Motor neuron (in vitro differentiated cells): ENCODE results near the gene ZFP69B. TPM values are rescaled to one million over a fixed set of nuclear protein-coding genes. Genes with fewer than 3 reads are reported as not detected.
A peak's percentile ranks its signal among the peaks of the same experiment; 100 is the strongest.

Source experiments
- ATAC-seq, 8 experiments: fragments of 200-7000 bp; cut with Tn5 transposase; replicated peaks in 6 of 8; 2 replicates each; pipeline ENCODE4 v1.8.0; 2021; ENCODE audit warnings: mild to moderate bottlenecking in 8 of 8, moderate library complexity in 8 of 8
- H3K27ac ChIP-seq, 2 donors: fragments of 250-450 bp; sonication (Bioruptor Pico); 2 replicates each; pipeline ENCODE4 v1.9.0; 2021; ENCODE audit warnings: antibody characterized with exemption in 2 of 2, mild to moderate bottlenecking in 2 of 2, moderate library complexity in 1 of 2
- H3K4me1 ChIP-seq, 2 donors: fragments of 250-450 bp; sonication (Bioruptor Pico); replicated peaks in 1 of 2; 2 replicates each; pipeline ENCODE4 v1.6.1; 2021; ENCODE audit warnings: antibody characterized with exemption in 2 of 2, mild to moderate bottlenecking in 2 of 2, moderate library complexity in 1 of 2
- H3K4me3 ChIP-seq, 5 donors: fragments of 250-450 bp; sonication (Bioruptor Pico); 2 replicates each; pipeline ENCODE4 v1.9.0; 2021; ENCODE audit warnings: antibody characterized with exemption in 5 of 5, mild to moderate bottlenecking in 5 of 5, moderate library complexity in 4 of 5
- WGBS, 10 experiments: fragments of 450-650 bp; shearing (Covaris generic); methylation state at CpG; one replicate each; pipeline ENCODE4 v1.0.0; 2022; 5-methylcytosine and 5-hydroxymethylcytosine counted together
- in situ Hi-C, 9 experiments: fragments of 400-800 bp; cut with MboI; loops; one replicate each; pipeline ENCODE4 v1.15.0; 2021; ENCODE audit warnings: low sequenced_read_pairs in 9 of 9, low pct_unique_long_range_greater_than_20kb in 2 of 9; ENCODE audit not compliant: unreplicated experiment in 9 of 9
- total RNA-seq, 8 experiments: library from RNA; unstranded; fragments of 300-600 nt; gene quantifications; 2 replicates each; pipeline versions ENCODE4 v1.2.3 to v1.2.4, GENCODE V29; 2022

Gene ZFP69B
- total RNA-seq, 8 experiments from 2014 or later: 1.9 to 17.6 (median 8.7) TPM

DNA sequence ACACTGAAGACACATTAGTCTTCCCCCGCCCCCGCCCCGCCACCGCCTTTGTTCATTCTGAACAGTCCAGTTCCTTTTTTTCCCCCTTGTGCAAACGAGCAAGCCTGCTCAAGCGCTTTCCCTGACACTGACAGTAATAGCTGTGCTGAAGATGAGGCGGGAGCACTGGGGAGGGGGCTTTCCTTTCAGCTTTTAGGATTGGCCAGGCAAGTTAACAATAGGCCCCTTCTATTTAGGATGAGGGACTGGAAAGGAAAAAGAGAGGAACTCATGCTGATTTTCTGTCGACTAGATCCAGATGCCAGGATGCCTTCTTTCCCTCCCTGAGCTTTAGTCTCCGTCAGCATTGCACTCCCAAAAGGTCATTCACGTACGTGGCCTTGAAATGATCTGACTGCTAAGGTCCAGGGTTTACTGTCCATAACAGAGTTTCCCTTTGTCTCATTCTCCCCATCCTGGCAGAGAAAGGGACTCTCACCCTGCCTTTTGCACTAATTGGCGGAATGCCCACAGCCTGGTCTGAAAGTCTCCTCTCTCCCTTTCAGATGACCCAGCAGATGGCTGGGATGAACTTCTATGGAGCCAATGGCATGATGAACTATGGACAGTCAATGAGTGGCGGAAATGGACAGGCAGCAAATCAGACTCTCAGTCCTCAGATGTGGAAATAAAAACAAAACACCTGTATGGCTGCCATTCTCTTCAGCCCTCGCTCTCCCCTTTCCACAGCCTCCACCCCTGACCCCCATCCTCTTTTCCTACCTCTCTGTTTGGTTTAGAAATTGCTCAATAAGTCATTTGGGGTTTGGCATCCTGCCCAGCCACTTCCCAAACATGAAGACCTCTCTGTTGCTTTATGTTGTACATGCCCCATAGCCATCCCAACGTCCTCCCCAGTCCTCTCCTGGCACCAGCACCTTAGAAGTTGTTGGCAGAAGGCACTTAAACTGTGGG is 28.6 kb upstream of the ZFP69B start:
- peak in 5 of 8 experiments; percentile 61 to 80 (median 76) for ATAC-seq
- in situ Hi-C loops: loop anchor here in 1 of 9 experiments (25.0 kb wide), 1 partner anchor 284 kb away; no protein-coding TSS in a partner anchor
- peaks cover 10 to 14% of the 10 kb centered on the region in 2 donors for H3K4me1 ChIP-seq
- no peak overlapping the region for H3K27ac ChIP-seq
- no peak overlapping the region for H3K4me3 ChIP-seq
- WGBS, 10 experiments: 36 to 93% (median 45%) methylated on average over 5 to 14 of the region's 15 CpGs; no CpG with 5 or more reads in 4 of the 10 experiments

DNA sequence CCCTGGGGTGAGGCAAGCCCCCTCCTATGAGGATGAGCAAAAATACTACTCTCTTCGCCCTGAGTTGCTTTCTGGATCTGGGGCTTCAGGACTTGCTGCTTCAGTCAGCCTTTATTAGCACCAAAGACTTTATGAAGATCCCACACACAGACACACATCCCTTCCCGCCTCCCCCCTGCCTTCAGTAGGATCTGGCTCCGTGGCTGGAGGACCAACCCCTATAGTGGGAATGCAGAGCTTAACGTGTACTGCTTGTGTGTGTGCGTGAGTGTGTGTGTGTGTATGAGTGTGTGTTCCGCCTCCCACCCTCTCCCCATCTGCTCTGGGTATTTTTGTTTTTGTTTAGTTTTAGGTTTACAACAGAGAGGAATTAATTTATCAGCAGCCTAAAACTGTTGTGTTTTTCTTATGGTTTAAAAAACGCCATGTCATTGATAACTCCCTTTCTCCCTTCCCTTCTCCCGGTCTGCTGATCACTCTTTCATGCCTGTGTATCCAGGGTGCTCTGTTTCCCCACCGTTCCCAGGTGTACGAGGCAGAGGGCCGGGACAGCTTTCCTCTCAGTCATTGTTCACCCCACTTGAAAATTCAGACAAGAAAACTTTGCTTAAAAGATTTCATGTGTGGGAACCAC is 27.5 kb upstream of the ZFP69B start:
- ATAC-seq: peak in 3 of 8 experiments; percentile 10 to 51 (median 24)
- in situ Hi-C loops: loop anchor here in 1 of 9 experiments (25.0 kb wide), 1 partner anchor 285 kb away; no protein-coding TSS in a partner anchor
- 80 to 100% (median 87%) methylated on average over 1 to 10 of the region's 11 CpGs; no CpG with 5 or more reads in 2 of the 10 experiments for WGBS, 10 experiments
- H3K4me1 ChIP-seq: peaks cover 10 to 14% of the 10 kb centered on the region in 2 donors
- no peak overlapping the region for H3K27ac ChIP-seq
- H3K4me3 ChIP-seq: no peak overlapping the region

DNA sequence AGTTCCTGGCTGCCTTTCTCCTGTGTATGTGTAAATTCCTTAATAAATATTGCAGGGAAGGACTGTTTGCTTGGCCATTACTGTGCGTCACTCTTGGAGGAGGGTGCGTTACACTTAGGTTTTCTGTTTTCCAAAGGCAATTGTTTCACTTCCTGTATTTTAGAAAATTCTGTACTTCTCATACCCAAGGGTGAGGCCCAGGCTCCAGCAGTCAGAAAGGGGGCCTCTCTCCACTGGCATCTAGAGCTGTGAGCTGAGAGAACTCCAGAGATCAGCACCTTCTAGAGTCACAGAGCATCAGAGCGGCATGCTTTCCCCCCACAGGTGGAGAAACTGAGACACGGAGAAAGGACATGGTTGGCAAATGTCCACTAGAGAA is 27.0 kb upstream of the ZFP69B start:
- Histone ChIP-seq H3K27ac (no peak overlapping the region), H3K4me3 (no peak overlapping the region), H3K4me1 (peaks cover 10 to 14% of the 10 kb centered on the region in 2 donors)
- ATAC-seq: peak in 1 of 8 experiments; percentile 26
- in situ Hi-C loops: loop anchor here in 1 of 9 experiments (25.0 kb wide), 1 partner anchor 286 kb away; no protein-coding TSS in a partner anchor
- 89 to 100% (median 93%) methylated on average over 2 to 4 of the region's 4 CpGs; no CpG with 5 or more reads in 5 of the 10 experiments for WGBS, 10 experiments

DNA sequence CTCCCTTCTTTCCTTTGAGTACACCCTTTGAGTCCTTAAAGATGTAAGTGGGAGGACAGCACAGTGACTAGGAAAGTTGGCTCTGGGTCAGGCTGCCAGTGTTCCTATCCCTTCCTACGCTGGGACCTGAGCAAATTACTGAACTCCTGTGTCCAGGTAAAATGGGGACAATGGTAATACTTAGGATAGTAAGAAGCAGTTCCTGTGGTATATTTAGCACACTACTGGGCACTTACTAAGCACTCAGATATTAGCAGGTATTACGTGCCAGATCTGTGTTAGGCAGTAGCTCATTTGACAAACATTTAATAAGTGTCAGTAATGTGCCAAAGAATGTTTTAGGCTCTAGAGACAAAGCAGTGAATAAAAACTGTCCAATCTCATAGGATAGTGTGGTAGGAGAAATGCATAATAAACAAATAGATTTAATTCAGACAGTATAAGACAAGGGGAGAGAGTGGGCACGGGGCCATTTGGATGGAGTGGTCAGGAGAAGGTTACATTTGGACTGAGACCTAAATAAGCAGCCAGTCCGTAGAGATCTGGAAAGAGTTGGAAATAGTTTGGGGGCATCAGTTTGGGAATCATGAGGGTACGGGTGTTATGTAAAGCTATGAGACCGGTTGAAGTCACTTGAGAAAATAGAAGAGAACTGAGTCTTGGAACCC is 26.2 kb upstream of the ZFP69B start:
- WGBS, 10 experiments: 78 to 100% (median 97%) methylated on average over 2 to 6 of the region's 6 CpGs
- Histone ChIP-seq H3K27ac (no peak overlapping the region), H3K4me1 (peaks cover 10 to 14% of the 10 kb centered on the region in 2 donors), H3K4me3 (no peak overlapping the region)
- in situ Hi-C loops: loop anchor here in 1 of 9 experiments (25.0 kb wide), 1 partner anchor 287 kb away; no protein-coding TSS in a partner anchor
- no peak for ATAC-seq

DNA sequence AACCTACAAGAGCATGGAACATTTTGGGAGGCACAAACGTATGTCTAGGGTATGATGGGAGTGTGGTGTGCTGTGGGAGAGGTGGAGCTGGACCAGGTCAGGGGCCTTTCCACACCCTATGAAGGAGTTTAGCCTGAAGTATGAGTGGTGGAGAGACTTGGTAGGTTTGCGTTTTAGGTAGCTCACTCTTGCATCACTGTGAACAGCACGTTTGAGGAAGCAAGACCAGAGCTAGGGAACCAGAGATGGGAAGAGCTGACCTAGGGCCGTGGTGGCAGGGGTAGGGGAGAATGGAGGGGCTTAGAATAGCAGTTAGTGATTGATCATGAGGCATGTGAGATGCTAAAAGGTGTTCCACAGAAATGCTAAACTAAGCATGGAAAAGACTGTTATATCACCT is 25.1 kb upstream of the ZFP69B start:
- no peak for ATAC-seq
- in situ Hi-C loops: no loop called here
- no peak overlapping the region for H3K27ac ChIP-seq
- no peak overlapping the region for H3K4me3 ChIP-seq
- 81 to 100% (median 85%) methylated on average over 1 to 4 of the region's 4 CpGs; no CpG with 5 or more reads in 2 of the 10 experiments for WGBS, 10 experiments
- peaks cover 10 to 14% of the 10 kb centered on the region in 2 donors for H3K4me1 ChIP-seq

DNA sequence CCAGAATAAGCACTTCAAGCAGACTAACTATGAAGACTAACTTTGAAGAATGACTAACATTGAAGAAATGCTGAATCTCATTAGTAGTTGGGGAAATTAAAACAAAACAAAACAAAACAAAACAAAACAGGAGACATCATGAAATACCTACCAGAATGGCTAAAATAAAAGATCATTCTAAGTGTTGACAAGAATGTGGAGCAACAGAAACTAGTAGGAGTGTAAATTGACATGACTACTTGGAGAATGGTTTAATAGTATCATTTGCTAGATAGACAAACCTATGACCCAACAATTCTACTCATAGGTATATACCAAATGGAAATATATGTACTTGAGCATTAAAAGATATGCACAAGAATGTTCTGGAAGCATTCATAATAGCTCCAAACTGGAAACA is 18.9 kb upstream of the ZFP69B start:
- no peaks in the 10 kb centered on the region for H3K4me1 ChIP-seq
- in situ Hi-C loops: no loop called here
- H3K4me3 ChIP-seq: no peak overlapping the region
- H3K27ac ChIP-seq: no peak overlapping the region
- ATAC-seq: no peak

DNA sequence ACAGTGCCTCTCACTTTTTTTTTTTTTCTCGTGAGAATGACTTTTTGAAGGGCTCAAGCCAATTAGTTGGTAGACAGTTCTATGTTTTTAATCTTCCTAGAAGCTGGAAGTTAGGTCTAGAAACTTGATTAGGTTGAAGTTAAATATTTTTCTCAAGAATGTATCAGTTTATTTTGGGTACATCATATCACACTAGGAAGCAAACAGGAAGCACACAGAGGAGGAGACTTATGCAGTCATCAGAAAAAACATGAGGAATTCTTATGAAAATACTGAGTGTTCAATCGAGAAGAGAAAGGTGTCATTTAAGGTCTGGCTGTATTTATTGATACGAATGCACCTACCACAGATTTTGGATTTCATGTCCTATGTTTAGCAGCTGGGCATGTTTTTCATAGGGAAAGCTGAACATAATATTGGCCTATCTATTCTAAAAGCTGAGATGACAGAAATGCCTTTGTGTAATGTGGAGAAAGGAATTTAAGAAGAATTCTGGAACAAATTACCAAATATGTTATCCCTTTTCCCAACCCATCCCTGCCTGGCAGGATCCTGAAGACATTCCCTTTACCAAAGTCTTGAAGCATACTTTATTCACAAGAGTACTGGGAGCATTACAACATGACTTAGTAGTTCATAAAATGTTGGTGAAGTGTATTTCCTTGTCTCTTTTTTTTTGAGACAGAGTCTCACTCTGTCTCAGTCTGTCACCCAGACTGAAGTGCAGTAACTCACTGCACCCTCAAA is 17.5 kb upstream of the ZFP69B start:
- no peak for ATAC-seq
- Histone ChIP-seq H3K4me3 (no peak overlapping the region), H3K4me1 (no peaks in the 10 kb centered on the region), H3K27ac (no peak overlapping the region)
- WGBS, 10 experiments: 19 to 100% (median 74%) methylated on average over 1 to 3 of the region's 3 CpGs
- in situ Hi-C loops: no loop called here

DNA sequence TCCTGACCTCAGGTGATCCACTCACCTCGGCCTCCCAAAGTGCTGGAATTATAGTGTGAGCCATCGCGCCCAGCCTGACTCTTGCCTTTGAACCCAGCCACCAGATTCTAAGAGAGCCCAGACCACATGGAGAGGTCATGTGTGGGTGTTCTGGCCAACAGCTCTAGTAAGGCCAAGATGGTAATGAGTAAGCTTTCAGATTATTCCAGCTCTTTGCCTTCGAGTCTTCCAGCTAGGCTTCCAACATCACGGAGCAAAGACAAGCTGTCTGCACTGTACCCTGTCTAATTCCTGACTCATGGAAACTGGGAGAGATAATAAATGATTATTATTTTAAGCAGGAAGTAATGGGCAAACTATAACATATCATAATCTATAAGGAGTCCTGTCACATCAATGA is 14.8 kb upstream of the ZFP69B start:
- no peak overlapping the region for H3K4me3 ChIP-seq

DNA sequence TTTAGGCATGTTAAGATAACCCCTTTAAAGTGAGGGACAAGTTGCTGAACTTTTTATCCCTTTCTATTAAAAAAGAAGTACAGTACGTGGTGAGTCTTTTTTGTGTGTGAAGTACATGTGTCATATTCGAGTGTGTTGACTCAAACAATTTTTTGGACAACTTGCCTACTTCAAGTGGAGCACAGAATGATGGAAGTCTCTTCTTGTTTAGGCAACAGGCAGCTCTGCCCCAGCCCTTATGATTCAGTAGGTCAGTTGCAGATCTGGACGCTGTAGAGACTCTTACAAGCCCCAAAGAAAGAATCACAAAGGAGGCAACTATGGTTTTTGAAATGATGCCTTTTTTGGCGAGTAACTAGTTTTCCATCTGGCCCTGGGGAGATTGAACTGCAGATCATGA is 14.4 kb upstream of the ZFP69B start:
- no peak overlapping the region for H3K27ac ChIP-seq
- WGBS, 10 experiments: 38 to 100% (median 73%) methylated on average over 2 to 4 of the region's 4 CpGs; no CpG with 5 or more reads in 2 of the 10 experiments
- ATAC-seq: no peak
- in situ Hi-C loops: no loop called here
- H3K4me1 ChIP-seq: no peaks in the 10 kb centered on the region
- H3K4me3 ChIP-seq: no peak overlapping the region

More for the DNA sequence above, 14.8 kb upstream of the ZFP69B start:
- Histone ChIP-seq H3K27ac (no peak overlapping the region), H3K4me1 (no peaks in the 10 kb centered on the region)
- in situ Hi-C loops: no loop called here
- 20 to 97% (median 94%) methylated on average over 1 to 5 of the region's 5 CpGs; no CpG with 5 or more reads in 5 of the 10 experiments for WGBS, 10 experiments
- ATAC-seq: no peak

DNA sequence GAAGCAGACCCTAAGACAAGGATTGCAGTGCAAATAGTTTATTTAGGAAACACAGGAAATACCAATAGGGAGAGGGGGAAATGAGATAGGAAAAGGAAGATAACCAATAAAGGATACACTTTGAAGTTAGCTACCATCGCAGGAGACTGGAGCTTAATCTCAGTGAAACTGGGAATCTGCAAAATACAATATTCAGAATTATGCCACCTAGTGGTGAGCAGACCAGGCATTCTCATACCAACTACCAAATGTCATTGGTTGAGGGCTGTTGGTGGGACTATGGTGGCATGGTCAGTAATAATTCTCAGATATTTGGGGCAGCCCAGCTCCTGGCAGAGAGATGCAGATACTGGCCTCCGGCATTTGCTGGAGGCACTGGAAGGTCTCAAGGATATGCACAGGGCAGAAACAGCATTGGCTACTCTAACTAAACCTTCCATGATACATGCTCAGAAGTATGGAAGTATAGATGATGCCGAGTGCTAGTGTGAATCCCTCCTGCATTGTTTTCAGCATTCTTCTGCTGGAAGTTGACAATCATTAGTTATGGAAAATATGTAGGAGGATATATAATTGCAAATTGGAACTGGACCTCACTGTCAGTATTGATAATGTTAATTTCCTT is 11.8 kb upstream of the ZFP69B start:
- peak in 3 of 8 experiments; percentile 66 to 86 (median 68) for ATAC-seq
- 21 to 100% (median 71%) methylated on average over 1 to 3 of the region's 3 CpGs; no CpG with 5 or more reads in 1 of the 10 experiments for WGBS, 10 experiments
- no peaks in the 10 kb centered on the region for H3K4me1 ChIP-seq
- no peak overlapping the region for H3K4me3 ChIP-seq
- in situ Hi-C loops: no loop called here
- H3K27ac ChIP-seq: no peak overlapping the region

DNA sequence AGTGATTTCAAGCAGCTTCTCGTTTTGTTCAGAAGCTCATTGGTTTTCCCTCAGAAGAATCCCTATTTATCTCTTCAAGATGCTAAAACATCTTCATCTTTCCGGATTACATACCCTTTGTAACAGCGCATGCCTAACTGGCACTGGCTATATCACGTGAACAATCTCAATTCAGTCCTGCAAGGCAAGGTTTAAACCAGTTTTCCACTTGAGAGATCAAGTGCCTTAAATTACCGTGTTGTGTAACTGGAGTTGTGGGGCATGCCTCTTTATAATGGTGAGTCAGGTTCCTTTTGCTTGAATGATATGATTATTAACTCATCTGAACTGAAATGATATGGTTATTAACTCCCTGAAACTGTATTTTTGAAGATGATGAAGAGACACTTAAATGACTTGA is 11.0 kb upstream of the ZFP69B start:
- Histone ChIP-seq H3K27ac (no peak overlapping the region), H3K4me1 (no peaks in the 10 kb centered on the region), H3K4me3 (no peak overlapping the region)
- in situ Hi-C loops: no loop called here
- 29 to 100% (median 80%) methylated on average over 1 to 5 of the region's 5 CpGs; no CpG with 5 or more reads in 1 of the 10 experiments for WGBS, 10 experiments
- no peak for ATAC-seq
